MCF 10A (cell line): ENCODE results near the gene ADAMTS8. TPM values are rescaled to one million over a fixed set of nuclear protein-coding genes. Genes with fewer than 3 reads are reported as not detected.

Experiments
- BruUV-seq: library from RNA; stranded (reverse); fragments of 400-500 nt; replicated peaks from 2 replicates; lab custom pipeline; 2021; lab: Mats Ljungman, UMichigan
- CTCF ChIA-PET: fragments of 300-600 bp; sonication (Branson Sonifier 250); formaldehyde crosslinking; extraction: SDS; loops from one replicate; lab custom pipeline; 2021; ENCODE audit warnings: antibody characterized with exemption, inconsistent platforms; lab: Yijun Ruan, JAX
- POLR2A ChIA-PET: fragments of 300-600, 350-650 bp; sonication (Branson Sonifier 250); formaldehyde crosslinking; extraction: SDS; loops from one replicate; lab custom pipeline; 2020; ENCODE audit warnings: antibody characterized with exemption, inconsistent platforms; lab: Yijun Ruan, JAX
- DNase-seq: peaks from one replicate; pipeline ENCODE4 v3.0.0-alpha.2; 2018; ENCODE audit not compliant: unreplicated experiment
- H3K27ac Mint-ChIP-seq: one replicate; pipeline ENCODE4 v1.8.0; 2022; ENCODE audit warnings: mild to moderate bottlenecking, low read depth, mixed read lengths; ENCODE audit not compliant: unreplicated experiment
- H3K27me3 Mint-ChIP-seq: one replicate; pipeline ENCODE4 v1.8.0; 2022; ENCODE audit warnings: mixed read lengths; ENCODE audit not compliant: insufficient read depth, unreplicated experiment
- H3K36me3 Mint-ChIP-seq: one replicate; pipeline ENCODE4 v1.8.0; 2022; ENCODE audit warnings: mild to moderate bottlenecking, moderate library complexity, mixed read lengths; ENCODE audit not compliant: insufficient read depth, unreplicated experiment
- H3K4me1 Mint-ChIP-seq: one replicate; pipeline ENCODE4 v1.8.0; 2022; ENCODE audit warnings: mixed read lengths; ENCODE audit not compliant: insufficient read depth, unreplicated experiment
- H3K4me3 Mint-ChIP-seq: one replicate; pipeline ENCODE4 v1.8.0; 2022; ENCODE audit warnings: mild to moderate bottlenecking, moderate library complexity, mixed read lengths; ENCODE audit not compliant: unreplicated experiment
- H3K9me3 Mint-ChIP-seq: one replicate; pipeline ENCODE4 v1.8.0; 2022; ENCODE audit warnings: mixed read lengths; ENCODE audit not compliant: unreplicated experiment
- CTCF ChIP-seq: fragments of 200-600 bp; IDR thresholded peaks from one replicate; pipeline ENCODE4 v1.8.0; 2022; ENCODE audit warnings: antibody characterized with exemption, mild to moderate bottlenecking; ENCODE audit not compliant: unreplicated experiment
- intact Hi-C: fragments of 100-400 bp; cut with micrococcal nuclease; formaldehyde crosslinking; loops from 2 replicates; pipeline ENCODE4 v1.14.1; 2022
- total RNA-seq: library from RNA; stranded (reverse); gene quantifications from 2 replicates; pipeline ENCODE4 v1.2.3, GENCODE V29; 2022

The ADAMTS8 gene
- total RNA-seq, 1 experiment from 2014 or later: not detected

- Mint-ChIP-seq H3K4me1 (peaks cover 6% of the 10 kb centered on the region), H3K9me3 (no peaks in the 10 kb centered on the region), H3K27ac (no peak overlapping the region), H3K4me3 (no peak overlapping the region), H3K36me3 (no peaks in the 10 kb centered on the region), H3K27me3 (peaks cover 81% of the 10 kb centered on the region)
- ChIA-PET POLR2A (no interaction called here), CTCF (no interaction called here)
- intact Hi-C loops: no loop called here
- no TSS peak for BruUV-seq
- TF ChIP-seq CTCF: no peak
- DNase-seq: no peak
Observed at GRCh38 chr11:130396965-130397364, 31.4 kb downstream of the ADAMTS8 start.

- BruUV-seq: no TSS peak
- Mint-ChIP-seq H3K27ac (no peak overlapping the region), H3K9me3 (no peaks in the 10 kb centered on the region), H3K36me3 (no peaks in the 10 kb centered on the region), H3K4me1 (peaks cover 8% of the 10 kb centered on the region), H3K4me3 (no peak overlapping the region), H3K27me3 (peaks cover 79% of the 10 kb centered on the region)
- TF ChIP-seq CTCF: no peak
- POLR2A ChIA-PET: interaction anchor here (0.6 kb wide), 1 partner anchor 53 kb away, joined by 3 read pairs; no protein-coding TSS in a partner anchor
- CTCF ChIA-PET: interaction anchor here (0.5 to 1.1 kb wide), 4 partner anchors 11 to 440 kb away, joined by 3 to 6 read pairs (median 4); no protein-coding TSS in a partner anchor
- intact Hi-C loops: no loop called here
- DNase-seq: no peak
Observed at GRCh38 chr11:130394615-130395014, 33.8 kb downstream of the ADAMTS8 start.

GRCh38 chr11:130391711-130392110, 36.7 kb downstream of the ADAMTS8 start:
- POLR2A ChIA-PET: no interaction called here
- intact Hi-C loops: no loop called here
- CTCF ChIA-PET: interaction anchor here (0.7 to 2.4 kb wide), 3 partner anchors 16 to 471 kb away, joined by 4 to 12 read pairs (median 10); no protein-coding TSS in a partner anchor
- no peak for DNase-seq
- BruUV-seq: no TSS peak
- Mint-ChIP-seq H3K4me1 (peaks cover 15% of the 10 kb centered on the region), H3K36me3 (no peaks in the 10 kb centered on the region), H3K9me3 (no peaks in the 10 kb centered on the region), H3K27ac (no peak overlapping the region), H3K27me3 (peaks cover 50% of the 10 kb centered on the region), H3K4me3 (no peak overlapping the region)
- no peak for TF ChIP-seq CTCF

- peak; percentile 63 for DNase-seq
- intact Hi-C loops: loop anchor here (1.0 kb wide), 3 partner anchors 23 to 41 kb away; no protein-coding TSS in a partner anchor
- TF ChIP-seq CTCF: peak; percentile 47
- Mint-ChIP-seq H3K27me3 (peaks cover 36% of the 10 kb centered on the region), H3K27ac (no peak overlapping the region), H3K4me1 (peaks cover 15% of the 10 kb centered on the region), H3K9me3 (no peaks in the 10 kb centered on the region), H3K4me3 (no peak overlapping the region), H3K36me3 (no peaks in the 10 kb centered on the region)
- no TSS peak for BruUV-seq
- ChIA-PET CTCF (interaction anchor here (0.6 to 2.4 kb wide), 19 partner anchors 9 to 782 kb away, joined by 3 to 12 read pairs (median 3); no protein-coding TSS in a partner anchor), POLR2A (interaction anchor here (0.6 to 0.8 kb wide), 3 partner anchors 20 to 1432 kb away, joined by 3 read pairs; no protein-coding TSS in a partner anchor)
Observed at GRCh38 chr11:130390071-130390758, 38.2 kb downstream of the ADAMTS8 start.
